ENCODE measurements around the gene PILRB.
"Not testable (repeated sequence)": the region's sequence is repeated elsewhere in the genome, so short reads cannot be mapped to it uniquely, and the experiment has no call there.

The PILRB gene

DNA sequence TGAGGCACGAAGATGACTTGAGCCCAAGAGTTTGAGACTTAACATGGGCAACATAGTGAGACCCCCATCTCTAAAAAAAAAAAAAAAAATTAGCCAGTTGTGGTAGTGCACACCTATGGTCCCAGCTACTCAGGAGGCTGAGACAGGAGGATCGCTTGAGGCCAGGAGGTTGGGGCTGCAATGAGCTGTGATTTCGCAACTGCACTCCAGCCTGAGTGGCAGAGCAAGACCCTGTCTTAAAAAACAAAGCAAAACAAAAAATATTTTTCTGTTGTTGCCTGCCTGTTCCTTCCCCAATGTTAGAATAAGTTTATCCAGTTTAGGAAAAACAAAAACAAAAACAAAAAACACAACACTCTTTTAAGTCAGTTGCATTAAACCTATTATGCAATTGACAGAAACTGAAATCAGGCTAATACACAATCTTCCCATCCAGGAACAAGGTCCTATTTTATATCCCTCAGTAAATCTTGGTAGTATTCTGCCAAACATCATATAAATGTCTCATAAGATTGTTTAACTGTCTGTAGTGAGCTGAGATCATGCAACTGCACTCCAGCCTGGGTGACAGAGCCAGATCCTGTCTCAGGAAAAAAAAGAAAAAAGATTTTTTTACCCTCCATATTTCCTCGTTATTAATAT is 20.3 kb downstream of the PILRB start:
- peak; percentile 99 for FAIRE-seq

DNA sequence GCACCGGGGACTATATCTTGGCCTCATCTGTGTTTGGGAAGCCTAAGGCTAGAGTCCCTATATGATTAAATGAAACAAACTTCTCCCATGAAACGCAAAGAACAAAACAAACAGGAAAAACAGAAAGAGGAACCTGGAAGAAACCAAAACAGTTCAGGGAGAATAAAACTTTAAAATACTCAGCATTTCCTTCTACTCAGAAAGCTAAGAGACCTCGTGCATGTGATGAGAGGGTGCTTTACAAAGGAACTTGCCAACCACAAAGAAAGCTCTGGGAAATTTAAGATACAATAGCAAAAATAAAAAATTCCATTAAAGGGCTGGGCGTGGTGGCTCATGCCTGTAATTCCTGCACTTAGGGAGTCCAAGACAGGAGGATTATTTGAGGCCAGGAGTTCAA is 22.3 kb downstream of the PILRB start:
- no peak for FAIRE-seq

DNA sequence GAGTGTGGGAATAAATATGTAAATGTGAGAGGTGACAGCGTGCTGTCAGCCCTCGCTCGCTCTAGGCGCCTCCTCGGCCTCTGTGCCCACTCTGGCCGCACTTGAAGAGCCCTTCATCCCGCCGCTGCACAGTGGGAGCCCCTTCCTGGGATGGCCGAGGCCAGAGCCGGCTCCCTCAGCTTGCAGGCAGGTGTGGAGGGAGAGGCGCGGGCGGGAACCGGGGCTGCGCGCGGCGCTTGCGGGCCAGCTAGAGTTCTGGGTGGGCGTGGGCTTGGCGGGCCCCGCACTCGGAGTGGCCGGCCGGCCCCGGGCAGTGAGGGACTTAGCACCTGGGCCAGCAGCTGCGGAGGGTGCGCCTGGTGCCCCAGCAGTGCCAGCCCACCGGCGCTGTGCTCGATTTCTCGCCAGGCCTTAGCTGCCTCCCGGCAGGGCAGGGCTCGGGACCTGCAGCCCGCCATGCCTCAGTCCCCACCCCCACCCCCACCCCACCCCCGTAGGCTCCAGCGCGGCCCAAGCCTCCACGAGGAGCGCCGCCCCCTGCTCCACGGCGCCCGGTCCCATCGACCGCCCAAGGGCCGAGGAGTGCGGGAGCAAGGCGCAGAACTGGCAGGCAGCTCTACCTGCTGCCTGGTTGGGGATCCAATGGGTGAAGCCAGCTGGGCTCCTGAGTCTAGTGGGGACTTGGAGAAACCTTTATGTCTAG is 23.8 kb downstream of the PILRB start:
- not testable (repeated sequence) for FAIRE-seq

DNA sequence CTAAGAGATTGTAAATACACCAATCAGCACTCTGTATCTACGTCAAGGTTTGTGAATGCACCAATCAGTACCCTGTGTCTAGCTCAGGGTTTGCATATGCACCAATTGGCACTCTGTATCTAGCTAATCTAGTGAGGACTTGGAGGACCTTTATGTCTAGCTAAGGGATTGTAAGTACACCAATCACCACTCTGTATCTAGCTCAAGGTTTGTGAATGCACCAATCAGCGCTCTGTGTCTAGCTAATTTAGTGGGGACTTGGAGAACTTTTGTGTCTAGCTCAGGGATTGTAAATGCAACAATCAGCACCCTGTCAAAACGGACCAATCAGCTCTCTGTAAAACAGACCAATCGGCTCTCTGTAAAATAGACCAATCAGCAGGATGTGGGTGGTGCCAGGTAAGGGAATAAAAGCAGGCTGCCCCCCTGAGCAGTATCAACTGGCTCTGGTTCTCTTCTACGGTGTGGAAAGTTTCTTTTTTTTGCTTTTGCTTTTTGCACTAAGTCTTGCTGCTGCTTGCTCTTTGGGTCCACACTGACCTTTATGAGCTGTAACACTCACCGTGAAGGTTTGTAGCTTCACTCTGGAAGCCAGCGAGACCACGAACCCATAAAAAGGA is 24.4 kb downstream of the PILRB start:
- FAIRE-seq: not testable (repeated sequence)

DNA sequence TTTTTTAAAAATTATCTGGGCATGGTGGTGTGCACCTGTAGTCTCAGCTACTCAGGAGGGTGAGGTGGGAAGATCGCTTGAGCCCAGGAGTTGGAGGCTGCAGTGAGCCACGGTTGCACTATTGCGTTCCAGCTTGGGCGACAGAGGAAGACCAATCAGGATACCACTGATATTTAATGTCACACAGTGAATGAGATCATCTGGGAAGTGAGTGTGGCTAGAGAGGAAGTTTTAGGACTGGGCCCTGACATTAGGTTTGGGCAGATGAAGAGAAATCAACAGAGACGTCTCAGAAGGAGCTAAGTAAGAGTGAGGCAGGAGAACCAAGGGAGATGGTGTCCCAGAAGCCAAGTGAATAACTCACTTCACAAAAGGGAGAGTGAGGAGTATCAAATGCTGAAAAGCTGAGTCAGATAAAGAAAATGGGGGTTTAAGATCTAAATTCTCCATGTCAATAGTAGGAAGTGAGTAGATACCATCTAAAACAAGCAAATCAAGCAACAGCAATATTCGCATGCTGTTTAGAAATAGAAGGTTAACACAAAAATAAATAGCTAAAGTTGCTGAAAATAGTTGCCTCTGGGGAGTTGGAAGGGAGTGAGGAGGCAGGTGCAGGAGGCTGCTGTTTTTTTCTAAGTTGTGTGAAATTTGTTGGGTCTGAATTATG is 26.8 kb downstream of the PILRB start:
- no peak for FAIRE-seq

DNA sequence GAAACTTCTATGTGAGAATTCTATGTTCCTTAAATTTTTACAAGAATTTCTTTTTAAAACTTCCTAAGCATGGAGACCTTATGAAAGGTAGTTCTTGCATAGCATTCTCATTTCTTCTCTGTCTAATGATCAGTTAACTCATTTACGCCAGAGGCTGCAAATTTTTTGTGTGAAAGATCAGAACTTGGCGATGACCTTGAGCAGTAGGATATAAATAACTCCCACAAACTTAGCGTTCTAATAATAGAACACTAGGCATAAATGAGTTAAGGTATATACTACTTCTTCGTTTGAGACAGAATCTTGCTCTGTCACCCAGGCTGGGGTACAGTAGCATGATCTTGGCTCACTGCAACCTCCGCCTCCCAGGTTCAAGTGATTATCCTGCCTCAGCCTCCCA is 29.0 kb downstream of the PILRB start:
- FAIRE-seq: no peak

DNA sequence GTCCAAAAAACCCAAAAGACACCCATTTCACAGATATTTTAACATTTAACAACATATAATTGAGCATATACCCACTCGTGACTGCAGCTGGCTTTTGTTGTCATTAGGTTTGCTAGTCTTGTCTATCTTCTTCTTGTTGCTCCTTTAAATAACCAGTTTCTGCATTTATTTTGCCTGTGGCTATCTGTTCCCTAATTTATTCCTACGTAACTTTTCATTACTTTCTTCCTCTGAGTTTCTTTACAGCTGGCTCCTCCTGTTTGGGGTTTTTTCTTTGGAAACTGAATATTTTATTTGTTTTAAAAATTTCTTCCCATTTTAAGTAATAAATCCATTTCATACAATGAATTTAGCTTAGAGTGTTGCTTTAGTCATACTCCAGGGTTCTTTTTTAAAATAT is 29.8 kb downstream of the PILRB start:
- no peak for FAIRE-seq

DNA sequence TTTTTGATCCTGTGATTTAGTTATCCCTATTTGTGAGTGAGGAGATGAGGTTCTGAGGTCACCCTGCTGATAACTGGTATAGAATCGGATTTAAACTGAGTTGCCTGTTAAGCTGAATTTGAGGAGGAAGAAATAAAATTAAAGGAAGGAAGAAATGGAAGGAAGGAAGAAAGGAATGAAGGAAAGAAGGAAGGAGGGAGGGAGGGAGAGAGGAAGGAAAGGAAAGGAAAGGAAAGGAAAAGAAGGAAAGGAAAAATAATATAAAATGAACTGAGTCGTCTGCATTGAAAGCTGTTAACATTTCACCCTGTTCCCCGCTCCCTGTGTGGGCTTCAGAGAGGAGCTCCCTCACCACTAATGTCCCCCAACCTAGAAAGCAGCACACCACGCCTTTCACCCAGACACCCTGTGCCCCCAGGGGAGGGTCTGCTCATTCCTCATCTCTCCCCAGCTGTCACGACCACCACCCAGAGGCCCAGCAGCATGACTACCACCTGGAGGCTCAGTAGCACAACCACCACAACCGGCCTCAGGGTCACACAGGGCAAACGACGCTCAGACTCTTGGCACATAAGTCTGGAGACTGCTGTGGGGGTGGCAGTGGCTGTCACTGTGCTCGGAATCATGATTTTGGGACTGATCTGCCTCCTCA is 31.6 kb downstream of the PILRB start:
- FAIRE-seq: no peak

DNA sequence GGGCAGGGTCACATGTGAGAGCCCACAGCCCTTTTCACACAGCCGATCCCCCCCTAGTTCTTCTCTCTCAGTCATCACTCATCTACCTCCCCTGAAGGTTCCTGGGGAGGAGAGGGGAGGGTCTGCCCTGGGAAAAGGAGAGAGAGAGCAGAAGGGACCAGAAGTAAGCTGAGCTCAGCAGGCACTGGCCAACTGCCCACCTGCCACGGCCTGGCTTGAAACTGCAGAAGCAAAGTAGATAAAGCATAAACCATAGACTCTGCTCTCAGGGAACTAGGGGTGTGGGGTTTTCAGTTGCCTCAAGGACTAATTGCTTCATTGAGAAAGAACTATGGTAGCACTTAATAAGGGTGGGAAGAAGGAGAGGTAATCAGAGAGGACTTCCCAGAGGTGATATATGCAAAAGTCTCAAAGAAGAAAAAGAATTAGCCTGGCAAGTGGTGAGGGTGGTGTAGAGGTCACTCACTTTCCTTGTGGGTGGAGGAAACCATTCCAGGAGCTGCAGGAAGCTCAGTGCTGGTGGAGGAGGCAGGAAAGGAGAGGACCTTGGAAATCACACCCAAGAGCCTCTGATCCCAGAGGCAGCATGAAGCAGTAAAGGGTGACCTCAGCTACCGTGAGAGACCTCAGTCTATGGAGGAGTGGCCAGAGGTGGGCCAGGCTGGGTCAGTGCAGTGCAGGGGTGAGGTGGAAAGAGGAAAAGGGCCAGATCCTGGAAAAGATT is 32.5 kb downstream of the PILRB start:
- no peak for FAIRE-seq

DNA sequence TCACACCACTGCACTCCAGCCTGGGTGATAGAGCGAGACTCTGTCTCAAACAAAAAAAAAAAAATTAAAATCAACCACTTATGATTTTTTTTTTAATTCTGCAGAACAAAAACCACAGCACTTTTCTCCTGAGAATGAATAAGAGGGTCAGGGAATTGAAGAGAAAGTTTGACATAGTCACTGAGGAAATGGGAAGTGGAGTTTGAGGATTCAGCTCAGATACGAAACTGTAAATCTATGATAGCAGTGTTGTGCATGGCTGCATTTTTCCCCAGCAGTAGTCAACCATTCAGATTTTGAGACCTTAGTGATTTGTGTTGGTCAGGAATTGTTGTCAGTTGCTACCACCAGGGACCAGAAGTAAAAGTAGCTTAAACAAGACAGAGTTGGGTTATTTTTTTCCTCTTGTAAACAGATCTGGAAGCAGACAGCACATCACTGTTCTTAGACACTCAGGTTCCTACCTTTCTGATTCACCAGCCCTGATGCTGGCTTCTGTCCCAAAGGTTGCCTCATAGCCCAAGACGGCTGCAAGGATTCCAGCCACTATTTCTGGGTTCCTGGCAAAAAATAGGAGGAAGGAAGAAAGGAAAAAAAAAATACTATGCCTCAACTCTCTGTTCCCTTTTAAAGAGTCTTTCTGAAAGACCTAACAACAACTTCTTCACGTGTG is 35.5 kb downstream of the PILRB start:
- no peak for FAIRE-seq

DNA sequence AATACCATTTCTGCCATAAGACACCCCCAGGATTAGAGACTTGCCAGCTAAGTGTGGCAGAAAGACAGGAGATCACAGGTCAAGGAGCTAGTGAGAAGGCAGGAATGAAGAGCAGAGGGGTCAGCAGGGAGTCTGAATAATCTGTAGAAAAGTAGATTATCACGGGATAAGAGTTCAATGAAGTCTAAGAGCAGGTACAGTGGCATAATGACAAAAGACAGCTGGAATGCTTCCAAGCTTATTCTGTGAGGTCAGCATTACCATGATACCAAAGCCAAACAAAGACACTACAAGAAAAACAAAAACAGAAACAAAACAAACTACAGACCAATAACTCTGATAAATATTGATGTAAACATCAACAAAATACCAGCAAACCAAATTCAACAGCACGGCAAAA is 36.2 kb downstream of the PILRB start:
- no peak for FAIRE-seq

DNA sequence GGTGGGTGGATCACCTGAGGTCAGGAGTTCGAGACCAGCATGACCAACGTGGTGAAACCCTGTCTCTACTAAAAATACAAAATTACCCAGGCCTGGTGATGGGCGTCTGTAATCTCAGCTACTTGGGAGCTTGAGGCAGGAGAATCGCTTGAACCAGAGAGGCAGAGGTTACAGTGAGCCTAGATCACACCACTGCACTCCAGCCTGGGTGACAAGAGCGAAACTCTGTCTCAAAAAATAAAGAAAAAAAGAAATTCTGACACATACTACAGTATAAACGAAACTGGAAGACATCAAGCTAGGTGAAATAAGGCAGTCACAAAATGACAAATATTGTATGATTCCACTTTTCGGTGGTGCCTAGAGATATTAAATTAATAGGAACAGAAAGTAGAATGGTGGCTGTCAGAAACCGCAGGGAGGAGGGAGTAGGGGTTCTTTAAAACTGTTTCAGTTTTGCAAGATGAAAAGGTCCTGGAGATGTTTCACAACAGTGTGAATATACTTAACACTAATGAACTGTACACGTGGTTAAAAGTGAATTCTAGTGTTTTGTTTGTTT is 38.6 kb downstream of the PILRB start:
- FAIRE-seq: no peak

DNA sequence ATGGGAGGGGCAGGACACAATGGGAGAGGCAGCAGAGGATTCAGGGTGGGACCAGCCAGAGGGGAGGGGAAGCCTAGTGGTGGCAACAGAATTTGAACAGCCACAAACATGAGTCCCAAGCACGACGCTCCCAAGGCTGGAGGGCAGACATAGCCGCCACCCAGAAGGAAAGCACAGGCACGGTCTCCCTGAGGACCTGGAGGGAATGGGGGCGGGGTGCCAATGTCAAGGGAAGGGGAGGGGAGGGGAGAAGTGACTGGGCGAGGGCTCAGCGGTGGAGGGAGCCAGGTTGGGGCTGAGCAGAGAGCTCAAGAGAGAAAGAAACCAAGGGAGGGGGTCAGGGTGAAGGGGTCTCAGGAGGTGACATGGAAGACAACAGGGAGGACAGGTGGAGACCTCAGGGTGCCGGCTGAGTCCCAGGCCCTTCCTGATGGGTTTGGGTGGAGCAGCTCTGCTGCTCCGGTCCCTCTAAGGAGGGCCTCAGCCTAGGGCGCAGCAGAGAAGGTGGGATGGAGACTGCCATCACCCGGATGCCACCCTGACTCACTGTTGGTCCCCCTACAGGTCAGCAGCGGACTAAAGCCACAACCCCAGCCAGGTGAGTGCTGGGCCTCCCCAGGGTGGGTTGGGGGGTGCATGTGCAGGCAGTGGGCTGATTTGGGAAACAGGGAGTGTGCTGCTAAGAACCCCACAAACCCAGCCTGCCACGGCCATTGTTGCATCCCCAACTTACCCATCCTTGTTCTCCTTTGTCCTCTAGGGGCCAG is 39.6 kb downstream of the PILRB start:
- FAIRE-seq: no peak

DNA sequence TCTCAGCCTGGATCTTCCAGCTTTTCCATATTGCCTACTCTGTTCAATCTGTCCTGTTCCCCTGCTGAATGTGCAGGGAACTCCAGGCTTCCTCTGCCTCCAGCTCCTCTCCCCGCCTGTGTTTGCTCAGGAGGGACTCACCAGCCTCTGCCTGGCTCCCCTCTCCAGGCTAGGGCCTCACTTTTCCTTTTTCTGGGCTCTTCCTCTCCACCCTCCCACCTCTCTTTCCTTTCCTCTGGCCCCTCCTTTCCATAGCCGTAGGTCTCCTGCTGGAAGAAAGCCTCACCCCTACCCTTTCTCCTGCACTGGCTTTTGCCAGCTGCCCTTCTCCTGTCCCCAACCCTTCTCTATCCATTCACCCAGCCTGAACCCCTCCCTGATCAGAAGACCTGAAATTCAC is 40.3 kb downstream of the PILRB start:
- FAIRE-seq: no peak

DNA sequence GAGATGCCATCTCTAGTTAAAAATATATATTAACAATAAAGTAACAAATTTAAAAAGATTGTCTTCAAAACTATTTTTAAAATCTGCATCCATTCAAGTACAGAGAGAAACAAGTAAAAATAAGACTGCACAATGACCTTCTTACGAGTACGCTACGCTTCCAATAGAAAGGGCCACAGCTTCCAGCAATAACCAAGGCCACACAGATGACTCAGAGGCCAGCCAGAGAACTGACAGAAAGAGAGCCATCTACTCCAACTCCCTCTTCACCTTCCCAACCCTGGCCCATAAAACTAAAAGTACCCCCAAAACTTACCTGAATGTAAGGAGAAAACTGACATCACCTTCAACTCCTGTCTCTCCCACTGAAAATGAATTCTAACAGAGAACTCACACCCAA is 42.1 kb downstream of the PILRB start:
- FAIRE-seq: no peak

DNA sequence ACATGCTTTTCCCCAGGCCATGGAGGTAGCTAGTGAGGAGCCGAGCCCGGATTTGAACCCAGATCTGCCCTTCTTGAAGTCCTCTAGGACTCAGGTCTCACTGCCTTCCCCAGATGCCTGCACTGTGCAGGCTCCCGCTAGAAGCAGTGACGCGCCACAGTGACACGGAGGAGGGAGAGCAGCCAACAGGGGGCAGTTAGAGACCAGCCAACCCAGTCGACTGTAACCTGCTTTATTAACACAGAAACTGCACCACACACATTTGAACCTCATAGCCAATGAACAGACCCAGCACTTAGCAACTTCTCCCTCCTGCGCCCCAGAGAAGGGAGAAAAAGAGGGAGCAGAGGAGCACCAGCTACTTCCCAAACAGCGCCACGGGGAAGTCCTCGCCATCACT is 42.7 kb downstream of the PILRB start:
- FAIRE-seq: no peak

DNA sequence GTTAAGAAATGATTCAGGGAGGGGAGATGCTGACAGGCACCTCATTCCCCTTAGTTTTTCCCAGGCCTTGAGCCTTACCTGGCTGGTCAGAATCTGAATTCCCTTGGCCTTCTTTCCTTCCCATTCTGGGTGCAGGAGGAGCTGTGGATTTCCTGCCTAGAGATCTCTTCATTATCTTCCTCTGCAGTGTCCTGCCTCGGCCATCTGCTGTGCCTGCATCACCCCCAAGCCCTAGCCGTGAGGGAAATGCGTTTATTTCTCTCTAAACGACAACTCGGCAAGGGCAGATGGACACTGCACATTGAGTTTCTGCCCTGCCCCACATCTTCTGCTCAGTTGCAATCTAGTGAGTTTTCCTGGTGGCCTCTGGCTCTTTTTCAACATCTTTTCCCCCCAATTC is 43.9 kb downstream of the PILRB start:
- no peak for FAIRE-seq

DNA sequence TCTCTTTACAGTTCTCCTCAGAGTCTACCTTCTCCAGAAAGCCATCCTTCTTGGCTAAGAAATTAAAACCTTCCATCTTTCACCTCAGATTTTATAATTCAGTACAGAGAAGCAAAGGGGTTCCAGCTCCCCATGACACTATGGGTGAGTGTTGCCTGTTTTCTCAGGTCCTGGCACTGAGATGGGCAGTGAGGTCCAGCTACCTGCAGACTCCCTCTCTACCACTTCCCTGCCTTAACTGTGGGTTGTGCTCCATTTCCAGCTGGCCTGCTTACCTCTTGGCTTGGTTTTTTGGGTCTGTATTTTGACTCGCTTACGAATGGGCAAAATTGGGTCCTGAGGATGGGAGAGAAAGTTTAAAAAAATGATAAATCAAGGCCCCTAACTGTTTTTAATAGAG is 44.3 kb downstream of the PILRB start:
- no peak for FAIRE-seq

DNA sequence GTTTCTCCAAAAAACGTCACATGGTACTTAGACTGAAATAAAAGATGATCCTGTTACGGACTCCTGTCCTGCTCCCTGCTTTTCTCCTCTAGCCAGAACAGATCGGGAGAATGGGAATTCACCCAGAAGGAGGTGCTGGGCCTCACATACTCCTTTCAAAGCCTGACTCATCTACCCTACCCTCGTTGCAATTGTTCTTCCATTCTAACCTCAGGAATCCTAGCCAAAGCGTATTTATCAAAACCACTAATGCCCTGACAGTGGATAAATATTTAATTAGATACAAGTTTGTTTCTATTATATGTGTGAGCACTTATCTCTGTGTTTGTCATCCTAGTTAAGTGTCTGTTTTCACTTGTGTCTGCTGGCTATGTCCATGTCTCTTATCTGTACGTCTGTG is 48.9 kb downstream of the PILRB start:
- FAIRE-seq: no peak

DNA sequence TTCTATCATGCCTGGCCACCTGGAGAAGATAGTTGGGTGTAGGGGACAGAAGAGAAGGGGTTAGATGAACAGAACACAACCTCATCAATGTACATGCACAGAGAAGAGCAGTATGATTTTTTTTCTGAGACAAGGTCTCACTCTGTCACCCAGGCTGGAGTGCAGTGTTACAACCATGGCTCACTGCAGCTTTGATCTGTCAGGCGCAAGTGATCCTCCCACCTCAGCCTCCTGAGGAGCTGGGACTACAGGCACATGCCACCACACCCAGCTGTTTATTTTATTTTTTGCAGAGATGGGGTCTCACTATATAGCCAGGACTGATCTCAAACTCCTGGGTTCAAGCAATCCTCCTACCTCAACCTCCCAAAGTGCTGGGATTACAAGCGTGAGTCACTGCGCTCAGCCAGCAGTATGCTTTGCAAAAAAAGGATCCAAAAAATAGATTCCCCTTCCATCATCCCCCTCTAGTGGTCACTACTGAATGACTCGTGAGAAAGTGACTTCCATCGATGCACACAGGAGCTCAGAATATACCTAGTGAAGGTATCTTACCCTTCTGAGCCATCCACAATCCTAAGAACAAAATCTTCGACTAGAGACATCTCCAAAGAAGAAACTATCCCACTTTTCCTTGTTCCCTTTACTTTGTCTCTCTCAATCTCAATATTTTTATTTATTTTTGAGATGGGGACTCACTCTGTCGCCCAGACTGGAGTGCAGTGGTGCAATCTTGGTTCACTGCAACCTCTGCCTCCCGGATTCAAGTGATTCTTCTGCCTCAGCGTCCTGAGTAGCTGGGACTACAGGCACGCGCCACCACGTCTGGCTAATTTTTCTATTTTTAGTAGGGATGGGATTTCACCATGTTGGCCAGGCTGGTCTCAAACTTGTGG is 49.6 kb downstream of the PILRB start:
- FAIRE-seq: no peak
